Measurements from ENCODE around the gene MAGEB5.
"Not testable (repeated sequence)": the region's sequence is repeated elsewhere in the genome, so short reads cannot be mapped to it uniquely, and the experiment has no call there.

Gene MAGEB5, protein sequence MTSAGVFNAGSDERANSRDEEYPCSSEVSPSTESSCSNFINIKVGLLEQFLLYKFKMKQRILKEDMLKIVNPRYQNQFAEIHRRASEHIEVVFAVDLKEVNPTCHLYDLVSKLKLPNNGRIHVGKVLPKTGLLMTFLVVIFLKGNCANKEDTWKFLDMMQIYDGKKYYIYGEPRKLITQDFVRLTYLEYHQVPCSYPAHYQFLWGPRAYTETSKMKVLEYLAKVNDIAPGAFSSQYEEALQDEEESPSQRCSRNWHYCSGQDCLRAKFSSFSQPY

DNA sequence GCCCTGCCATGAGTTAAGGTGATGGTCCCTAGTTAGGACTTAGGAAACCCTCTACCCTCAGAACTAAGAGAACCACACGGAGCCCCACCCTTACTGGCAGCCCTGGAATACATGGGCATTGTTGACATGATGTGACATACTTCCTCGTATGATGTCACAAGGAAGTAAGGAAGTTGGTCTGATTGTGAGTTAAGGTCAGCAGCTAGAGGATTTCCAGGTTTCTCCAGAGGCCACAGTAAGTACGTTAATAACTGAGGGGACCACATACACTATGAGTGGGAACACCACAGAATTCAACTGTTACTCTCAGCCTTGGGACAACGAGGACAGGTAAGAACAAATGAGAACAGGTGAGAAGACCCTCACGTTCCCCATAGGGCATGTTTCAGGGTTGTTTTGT is at the start of gene MAGEB5:
Gene MAGEB5, plus strand, starts transcription at position 301 of the 400 bp plus-strand sequence. CDS start 1,133 bp downstream, outside the sequence.
- no peak for DNase-seq (ENCODE audit: low spot score)

DNA sequence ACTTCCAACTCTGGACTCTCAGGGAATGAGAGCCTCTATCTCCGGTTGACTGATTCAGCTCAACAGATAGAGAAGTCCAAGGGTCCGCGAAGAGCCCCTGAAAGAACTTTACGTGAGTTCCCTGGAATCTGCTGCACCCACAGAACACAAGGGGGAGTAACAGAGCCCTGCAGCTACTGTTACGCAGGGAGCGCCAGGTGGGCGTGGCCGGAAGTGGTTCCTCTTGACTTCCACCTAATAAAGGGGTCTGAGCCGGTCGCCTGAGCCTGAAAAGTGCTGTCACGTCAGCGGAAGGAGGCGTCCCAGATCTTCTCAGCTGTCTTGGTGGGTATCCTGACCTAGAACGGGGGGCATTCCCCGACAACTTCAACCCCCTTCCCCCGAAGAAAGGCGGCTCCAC is 23.8 kb upstream of the MAGEB5 start, which contains the start of gene MAGEB6:
Gene MAGEB6, plus strand, starts transcription at position 237 of the 400 bp plus-strand sequence. CDS start 1,407 bp downstream, outside the sequence.
- DNase-seq (ENCODE audit: low spot score) = no peak

DNA sequence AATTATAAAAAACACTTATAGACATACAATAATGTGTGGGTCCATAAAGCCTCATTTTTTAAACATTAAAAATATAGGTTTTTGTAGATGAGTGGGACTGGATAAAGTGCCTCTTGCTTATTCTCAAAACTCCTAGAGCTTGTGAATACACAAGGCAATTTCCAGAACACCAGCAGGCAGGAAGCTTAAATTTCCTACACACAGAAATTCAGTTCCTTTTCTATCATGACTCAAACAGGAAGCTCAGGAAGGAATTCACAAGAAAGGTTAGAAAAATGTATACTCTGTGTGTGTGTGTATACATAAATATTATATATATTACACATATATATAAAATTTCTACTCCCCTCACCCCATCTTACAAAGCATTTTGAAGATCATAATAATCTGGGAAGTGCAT is 12.4 kb upstream of the MAGEB5 start:
- DNase-seq (ENCODE audit: low spot score) = no peak

DNA sequence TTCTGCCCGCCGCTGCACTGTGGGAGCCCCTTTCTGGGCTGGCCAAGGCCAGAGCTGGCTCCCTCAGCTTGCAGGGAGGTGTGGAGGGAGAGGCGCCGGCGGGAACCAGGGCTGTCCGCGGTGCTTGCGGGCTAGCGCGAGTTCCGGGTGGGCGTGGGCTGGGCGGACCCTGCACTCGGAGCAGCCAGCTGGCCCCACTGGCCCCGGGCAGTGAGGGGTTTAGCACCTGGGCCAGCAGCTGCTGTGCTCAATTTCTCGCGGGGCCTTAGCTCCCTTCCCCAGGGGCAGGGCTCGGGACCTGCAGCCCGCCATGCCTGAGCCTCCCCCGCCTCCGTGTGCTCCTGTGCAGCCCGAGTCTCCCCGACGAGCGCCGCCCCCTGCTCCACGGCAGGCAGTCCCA is 11.3 kb upstream of the MAGEB5 start:
- DNase-seq (ENCODE audit: low spot score) = not testable (repeated sequence)

DNA sequence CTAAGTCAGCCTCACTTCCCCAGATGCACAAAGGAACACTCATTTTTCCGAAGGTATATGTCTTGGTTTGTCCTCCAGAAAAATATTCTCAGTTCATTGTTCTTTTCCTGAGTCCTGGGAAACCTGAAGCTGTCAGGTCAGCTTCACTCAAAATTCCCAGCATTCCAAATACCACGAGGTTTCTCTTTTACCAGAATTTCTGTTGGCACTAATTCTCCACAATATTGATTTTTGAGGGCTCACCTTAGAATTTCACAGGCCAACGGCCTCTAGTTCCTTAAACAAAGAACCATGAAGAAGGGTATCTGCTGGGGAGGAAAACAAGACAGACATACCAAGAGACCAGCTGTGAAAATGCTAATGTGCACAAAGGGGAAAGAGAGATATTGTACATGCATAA is 8.0 kb upstream of the MAGEB5 start:
- DNase-seq (ENCODE audit: low spot score) = no peak

DNA sequence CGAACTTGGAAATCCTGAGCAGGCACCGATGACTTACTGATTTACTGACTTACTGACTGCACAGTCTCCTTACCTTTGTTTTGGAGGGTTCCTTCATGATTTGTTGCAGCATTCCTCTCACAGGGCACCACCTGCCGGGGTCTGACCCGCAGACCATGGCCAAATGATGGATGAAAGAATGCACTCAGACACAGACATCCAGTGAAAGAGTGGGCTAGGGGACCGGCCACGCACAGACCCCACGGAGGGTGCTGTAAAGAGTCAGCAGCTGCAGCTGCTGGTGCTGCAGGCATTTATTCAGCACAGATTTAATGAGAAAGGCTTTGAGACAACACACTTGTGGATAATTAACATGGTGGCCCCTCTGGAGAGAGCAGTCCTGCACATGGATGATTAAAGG is 3.4 kb downstream of the MAGEB5 start:
- DNase-seq (ENCODE audit: low spot score) = no peak

- DNase-seq (ENCODE audit: low spot score) = no peak
These were observed 18.2 kb downstream of the MAGEB5 start for GRCh38 chrX:26234177-26234576.

DNA sequence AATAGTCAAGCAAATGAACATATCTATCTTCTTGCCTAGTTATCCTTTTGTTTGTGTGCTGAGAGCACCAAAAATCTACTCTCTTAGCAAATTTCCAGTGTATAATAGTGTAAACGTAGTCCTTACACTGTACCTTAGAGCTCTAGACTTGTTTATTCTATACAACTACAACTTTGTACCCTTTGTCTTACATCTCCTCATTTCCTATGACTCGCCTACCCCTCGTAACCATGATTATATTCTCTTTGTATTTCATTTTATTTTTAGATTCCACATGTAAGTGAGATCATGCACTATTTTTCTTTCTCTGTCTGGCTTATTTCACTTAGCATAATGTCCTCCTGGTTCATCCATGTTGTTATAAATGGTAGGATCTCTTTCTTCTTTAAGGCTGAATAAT is 37.6 kb downstream of the MAGEB5 start:
- no peak for DNase-seq (ENCODE audit: low spot score)

DNA sequence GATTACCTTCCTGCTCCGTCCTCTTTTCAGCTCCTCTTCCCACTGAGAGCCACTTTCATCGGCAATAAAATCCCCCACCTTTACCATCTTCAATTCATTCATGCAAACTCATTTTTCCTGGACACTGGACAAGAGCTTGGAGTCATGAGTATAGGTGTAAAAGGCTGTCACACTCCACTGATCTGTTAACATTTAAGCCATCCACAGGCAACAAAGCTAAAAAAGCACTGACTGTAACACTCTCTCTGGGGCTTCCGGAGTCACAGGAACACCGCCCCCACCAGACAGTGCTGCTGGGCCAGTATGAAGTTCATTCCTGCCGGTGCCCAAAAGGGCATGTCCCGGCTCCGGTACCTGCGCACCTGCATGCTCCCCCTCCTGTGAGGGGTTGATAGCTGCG is 38.5 kb downstream of the MAGEB5 start:
- no peak for DNase-seq (ENCODE audit: low spot score)

DNA sequence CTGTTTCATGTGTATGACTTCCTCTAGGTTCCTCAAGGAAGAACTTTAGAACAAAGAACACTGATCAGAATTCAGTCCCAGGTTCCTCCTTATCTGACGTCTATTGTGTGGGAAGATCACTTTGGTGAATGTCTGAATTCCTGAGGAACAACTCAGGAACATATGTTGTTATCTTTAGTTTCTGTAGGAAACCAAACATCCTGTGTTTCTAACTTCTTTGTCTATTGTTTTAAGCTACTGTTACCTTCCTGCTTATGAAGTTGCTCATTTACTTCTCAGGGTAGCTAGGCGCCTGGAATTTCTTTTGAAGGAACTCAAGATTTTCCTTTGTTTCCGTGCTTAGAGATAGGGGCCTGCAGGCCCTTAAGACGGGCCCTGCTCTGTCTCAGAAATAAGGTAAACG is 46.2 kb downstream of the MAGEB5 start:
- no peak for DNase-seq (ENCODE audit: low spot score)

Measured in HuH-7.5 (cell line).